Endothelial cell of umbilical vein (primary cell): ENCODE data around the gene MAGI1. TPM values are rescaled to one million over a fixed set of nuclear protein-coding genes. Genes with fewer than 3 reads are reported as not detected.

Experiments used
- BruUV-seq: library from RNA; stranded (reverse); fragments of 400-500 nt; replicated peaks from 2 replicates; lab custom pipeline; 2021; lab: Mats Ljungman, UMichigan
- CTCF ChIA-PET: fragments of 300-600, 350-600 bp; sonication (Branson Sonifier 250); formaldehyde crosslinking; loops from one replicate; lab custom pipeline; 2021; ENCODE audit warnings: antibody characterized with exemption, inconsistent platforms; lab: Charles Lee
- POLR2A ChIA-PET: fragments of 300-600, 350-600 bp; sonication (Branson Sonifier 250); formaldehyde crosslinking; loops from one replicate; lab custom pipeline; 2021; ENCODE audit warnings: antibody characterized with exemption, inconsistent platforms; lab: Charles Lee
- DNase-seq: peaks from one replicate; pipeline ENCODE4 v3.0.0-alpha.2; 2011; ENCODE audit warnings: low read depth, low spot score
- FAIRE-seq: peaks from 2 replicates; lab custom pipeline; 2011; peaks lifted over from hg19 to GRCh38; lab: Jason Lieb, UNC
- H2AFZ ChIP-seq: 2 replicates; pipeline ENCODE4 v1.6.0; 2012; ENCODE audit warnings: low read depth, low read length, control low read depth, inconsistent platforms
- H3K27ac ChIP-seq: 2 replicates; pipeline ENCODE4 v1.5.1; 2011; ENCODE audit warnings: low read depth, mild to moderate bottlenecking, control low read depth, low read length, moderate library complexity; ENCODE audit not compliant: insufficient read depth
- H3K27me3 ChIP-seq, 2 experiments: 2 replicates each; pipeline versions ENCODE4 v1.6.0 to v1.6.1; 2011; ENCODE audit warnings: low read length in 2 of 2, mixed read lengths in 1 of 2; ENCODE audit not compliant: control insufficient read depth in 2 of 2, insufficient read depth in 2 of 2
- H3K36me3 ChIP-seq, 2 experiments: 2 replicates in 1 of 2; 3 replicates in 1 of 2; pipeline ENCODE4 v1.5.1; 2011; ENCODE audit warnings: low read length in 2 of 2, mild to moderate bottlenecking in 1 of 2, moderate library complexity in 1 of 2; ENCODE audit not compliant: control insufficient read depth in 2 of 2, insufficient read depth in 2 of 2; ENCODE audit errors: extremely low read depth in 1 of 2
- H3K4me1 ChIP-seq: 3 replicates; pipeline ENCODE4 v1.5.1; 2011; ENCODE audit warnings: mild to moderate bottlenecking, low read length; ENCODE audit not compliant: control insufficient read depth, insufficient read depth; ENCODE audit errors: extremely low read depth
- H3K4me2 ChIP-seq: 2 replicates; pipeline ENCODE4 v1.6.1; 2011; ENCODE audit warnings: low read length, control low read depth, mixed read lengths; ENCODE audit not compliant: insufficient read depth
- H3K4me3 ChIP-seq, 3 experiments: fragments of 200-600 bp in 1 of 3; sonication (generic), shearing (Covaris generic) in 1 of 3; replicated peaks in 1 of 3; 2 replicates each; pipeline ENCODE4 v1.5.1; 2011 to 2016; ENCODE audit warnings: control low read depth in 3 of 3, low read length in 3 of 3, mild to moderate bottlenecking in 2 of 3, inconsistent platforms in 1 of 3, low read depth in 1 of 3, moderate library complexity in 1 of 3; ENCODE audit not compliant: insufficient read depth in 1 of 3
- H3K79me2 ChIP-seq: 2 replicates; pipeline ENCODE4 v1.6.0; 2012; ENCODE audit warnings: low read length, inconsistent platforms; ENCODE audit not compliant: control insufficient read depth, insufficient read depth
- H3K9ac ChIP-seq: replicated peaks from 2 replicates; pipeline ENCODE3; 2011; ENCODE audit warnings: low read length, control low read depth; ENCODE audit not compliant: insufficient read depth; ENCODE audit errors: extremely low read depth
- H3K9me1 ChIP-seq: replicated peaks from 3 replicates; pipeline ENCODE4 v1.6.0; 2011; ENCODE audit warnings: mild to moderate bottlenecking, low read length; ENCODE audit not compliant: control insufficient read depth, insufficient read depth; ENCODE audit errors: extremely low read depth
- H3K9me3 ChIP-seq: replicated peaks from 2 replicates; pipeline ENCODE4 v1.5.1; 2012; ENCODE audit warnings: low read length, inconsistent platforms; ENCODE audit not compliant: control insufficient read depth, insufficient read depth
- H4K20me1 ChIP-seq: replicated peaks from 2 replicates; pipeline ENCODE3; 2011; ENCODE audit warnings: mild to moderate bottlenecking, low read length; ENCODE audit not compliant: control insufficient read depth, insufficient read depth; ENCODE audit errors: extremely low read depth
- CTCF ChIP-seq, 2 donors: IDR thresholded peaks; 1 replicate in 1 of 2; 2 replicates in 1 of 2; pipeline ENCODE4 v1.5.1; 2011; ENCODE audit warnings: low read length in 2 of 2, mild to moderate bottlenecking in 2 of 2, moderate library complexity in 2 of 2, control low read depth in 1 of 2, inconsistent platforms in 1 of 2, low read depth in 1 of 2; ENCODE audit not compliant: insufficient read depth in 1 of 2; ENCODE audit errors: extremely low read depth in 1 of 2
- EZH2 ChIP-seq: IDR thresholded peaks from 2 replicates; pipeline ENCODE4 v1.6.1; 2012; ENCODE audit warnings: borderline replicate concordance, low read depth, mild to moderate bottlenecking, moderate library complexity, low read length, inconsistent platforms; ENCODE audit not compliant: severe bottlenecking
- FOS ChIP-seq: IDR thresholded peaks from 2 replicates; pipeline ENCODE4 v1.6.1; 2011; ENCODE audit warnings: mild to moderate bottlenecking, low read length, moderate library complexity, borderline replicate concordance; ENCODE audit not compliant: insufficient read depth
- GATA2 ChIP-seq: IDR thresholded peaks from 2 replicates; pipeline ENCODE4 v1.7.0; 2011; ENCODE audit warnings: low read depth, mild to moderate bottlenecking, moderate library complexity, mixed read lengths, low read length; ENCODE audit not compliant: insufficient read length, insufficient read depth
- JUN ChIP-seq: IDR thresholded peaks from 2 replicates; pipeline ENCODE4 v1.6.1; 2011; ENCODE audit warnings: borderline replicate concordance, low read depth; ENCODE audit not compliant: insufficient read length, insufficient read depth
- MAX ChIP-seq: IDR thresholded peaks from 2 replicates; pipeline ENCODE4 v1.6.1; 2011; ENCODE audit not compliant: insufficient read depth, insufficient read length
- MYC ChIP-seq: IDR thresholded peaks from one replicate; pipeline ENCODE4 v1.6.1; 2011; ENCODE audit warnings: mild to moderate bottlenecking, low read depth, low read length
- POLR2A ChIP-seq: IDR thresholded peaks from 2 replicates; pipeline ENCODE4 v1.6.1; 2012; ENCODE audit warnings: low read depth, mild to moderate bottlenecking, control low read depth, low read length
- POLR2AphosphoS5 ChIP-seq: IDR thresholded peaks from 2 replicates; pipeline ENCODE4 v1.6.1; 2012; ENCODE audit warnings: low read depth, mild to moderate bottlenecking, control low read depth, low read length, moderate library complexity; ENCODE audit not compliant: insufficient read depth
- dilution Hi-C: fragments of 300-500 bp; cut with MboI; formaldehyde crosslinking; loops from one replicate; pipeline ENCODE4 v1.15.0; 2019; ENCODE audit warnings: low sequenced_read_pairs; ENCODE audit not compliant: extremely low pct_ligation_motif_present
- intact Hi-C: fragments of 100-400 bp; cut with micrococcal nuclease; formaldehyde crosslinking; loops from one replicate; pipeline ENCODE4 v1.10.0; 2022
- polyA plus RNA-seq, 4 experiments: library from polyadenylated mRNA; depleted of rRNA in 3 of 4; stranded (reverse) in 3 of 4; unstranded in 1 of 4; fragments of >200 nt; gene quantifications; 2 replicates each; pipeline versions ENCODE4 v1.2.1 to v1.2.3, GENCODE V29; 2011 to 2012; ENCODE audit warnings: missing spikeins in 1 of 4
- total RNA-seq: library from RNA; stranded (reverse); gene quantifications from 2 replicates; pipeline ENCODE4 v1.2.3, GENCODE V29; 2021

MAGI1 gene
- total and polyA plus RNA-seq, 2 donors (not counting 3 experiments of a cell fraction or from before 2014, with no cell fraction given), result 10.1 to 47.9 TPM

DNA sequence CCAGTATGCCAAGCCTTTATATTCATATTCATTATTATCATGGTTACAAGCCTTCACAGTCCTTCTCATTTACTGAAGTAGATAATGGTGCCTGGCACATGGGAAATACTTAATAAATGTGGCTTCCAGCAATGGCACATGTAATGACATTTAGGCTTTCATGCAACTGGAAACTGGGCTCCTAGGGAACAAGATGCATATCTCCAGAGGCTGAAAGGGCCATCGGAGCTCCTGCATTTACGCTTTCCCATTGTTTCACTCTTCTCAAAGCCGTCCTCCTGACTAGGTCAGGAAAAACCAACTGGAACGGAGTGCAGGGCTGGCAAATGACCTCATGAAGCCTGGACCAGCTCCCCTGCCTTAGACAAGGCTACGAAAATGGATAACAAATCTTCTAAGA is 474.9 kb downstream of the MAGI1 start:
- no peak overlapping the region for H3K9ac ChIP-seq
- H2AFZ ChIP-seq, result no peak overlapping the region
- intact Hi-C loops (no loop called here), dilution Hi-C loops (no loop called here)
- H3K27ac ChIP-seq, result no peak overlapping the region
- BruUV-seq, result no TSS peak
- FAIRE-seq (no peak), DNase-seq (no peak)
- no peaks in the 10 kb centered on the region for H3K36me3 ChIP-seq
- H3K9me1 ChIP-seq, result no peaks in the 10 kb centered on the region
- no peak overlapping the region for H3K4me3 ChIP-seq
- ChIA-PET POLR2A (no interaction called here), CTCF (no interaction called here)
- H4K20me1 ChIP-seq, result peaks cover 2% of the 10 kb centered on the region
- H3K27me3 ChIP-seq, result no peaks in the 10 kb centered on the region
- H3K4me1 ChIP-seq, result no peaks in the 10 kb centered on the region
- TF ChIP-seq MYC, result no peak
- TF ChIP-seq POLR2A, result no peak
- no peak for TF ChIP-seq JUN
- no peak for TF ChIP-seq POLR2AphosphoS5
- no peak for TF ChIP-seq GATA2
- no peak for TF ChIP-seq CTCF (IDR thresholded peaks at IDR 0.05; ENCODE audit: extremely low read depth in 1 of 2, insufficient read depth in 1 of 2, low read depth in 1 of 2, low read length in 2 of 2)
- TF ChIP-seq EZH2, result no peak
- TF ChIP-seq FOS, result no peak
- TF ChIP-seq MAX, result no peak
- no peaks in the 10 kb centered on the region for H3K79me2 ChIP-seq
- no peaks in the 10 kb centered on the region for H3K9me3 ChIP-seq
- H3K4me2 ChIP-seq, result no peak overlapping the region
